Stomach (tissue), 4 donors: Measurements from ENCODE around the gene GNLY.

Experiments
- POLR2A ChIP-seq, 4 donors: fragments of 450-650 bp; IDR thresholded peaks; one replicate each; pipeline ENCODE4 v1.6.1; 2016; ENCODE audit warnings: antibody characterized with exemption in 4 of 4, control low read depth in 2 of 4, mild to moderate bottlenecking in 1 of 4, moderate library complexity in 1 of 4
- POLR2AphosphoS5 ChIP-seq, 3 donors: sonication (generic); formaldehyde crosslinking; IDR thresholded peaks; one replicate each; pipeline ENCODE4 v1.6.1; 2016; ENCODE audit warnings: antibody characterized with exemption in 3 of 3
- TF ChIP-seq, protein P1 (sequence below), 7 experiments: fragments of 450-650 bp in 4 of 7; fragments of 200-600 bp in 3 of 7; sonication (generic) in 3 of 7; IDR thresholded peaks; one replicate each; pipeline ENCODE4 v1.5.1; 2016 to 2019; ENCODE audit warnings: antibody characterized with exemption in 7 of 7, control low read depth in 2 of 7, mild to moderate bottlenecking in 1 of 7

DNA sequence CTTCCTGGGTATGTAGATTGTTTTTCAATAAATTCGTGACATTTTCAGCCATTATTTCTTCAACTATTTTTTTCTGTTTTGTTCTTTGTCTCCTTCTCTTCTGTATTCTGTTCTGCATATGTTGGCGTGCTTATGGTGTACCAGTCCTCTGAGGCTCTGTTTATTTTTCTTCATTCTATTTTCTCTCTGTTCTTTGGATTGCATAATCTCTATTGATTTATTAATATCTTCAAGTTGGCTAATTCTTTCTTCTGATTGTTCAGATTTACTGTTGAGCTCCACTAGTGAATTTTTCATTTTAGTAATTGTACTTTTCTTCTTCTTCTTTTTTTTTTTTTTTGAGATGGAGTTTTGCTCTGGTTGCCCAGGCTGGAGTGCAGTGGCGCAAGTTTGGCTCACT is 9.9 kb downstream of the GNLY start:
- TF ChIP-seq, protein P1, sequence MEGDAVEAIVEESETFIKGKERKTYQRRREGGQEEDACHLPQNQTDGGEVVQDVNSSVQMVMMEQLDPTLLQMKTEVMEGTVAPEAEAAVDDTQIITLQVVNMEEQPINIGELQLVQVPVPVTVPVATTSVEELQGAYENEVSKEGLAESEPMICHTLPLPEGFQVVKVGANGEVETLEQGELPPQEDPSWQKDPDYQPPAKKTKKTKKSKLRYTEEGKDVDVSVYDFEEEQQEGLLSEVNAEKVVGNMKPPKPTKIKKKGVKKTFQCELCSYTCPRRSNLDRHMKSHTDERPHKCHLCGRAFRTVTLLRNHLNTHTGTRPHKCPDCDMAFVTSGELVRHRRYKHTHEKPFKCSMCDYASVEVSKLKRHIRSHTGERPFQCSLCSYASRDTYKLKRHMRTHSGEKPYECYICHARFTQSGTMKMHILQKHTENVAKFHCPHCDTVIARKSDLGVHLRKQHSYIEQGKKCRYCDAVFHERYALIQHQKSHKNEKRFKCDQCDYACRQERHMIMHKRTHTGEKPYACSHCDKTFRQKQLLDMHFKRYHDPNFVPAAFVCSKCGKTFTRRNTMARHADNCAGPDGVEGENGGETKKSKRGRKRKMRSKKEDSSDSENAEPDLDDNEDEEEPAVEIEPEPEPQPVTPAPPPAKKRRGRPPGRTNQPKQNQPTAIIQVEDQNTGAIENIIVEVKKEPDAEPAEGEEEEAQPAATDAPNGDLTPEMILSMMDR (IDR thresholded peaks at IDR 0.05), result no peak
- TF ChIP-seq POLR2AphosphoS5 (IDR thresholded peaks at IDR 0.05) (no peak), POLR2A (IDR thresholded peaks at IDR 0.05) (no peak)
